Adipocyte (in vitro differentiated cells): ENCODE data around the gene MN1.

Experiments
- DNase-seq: peaks from one replicate; pipeline ENCODE4 v3.0.0-alpha.2; 2015; ENCODE audit warnings: low read depth
- H3K27me3 ChIP-seq: replicated peaks from 2 replicates; pipeline ENCODE4 v1.7.0; 2013; ENCODE audit warnings: mild to moderate bottlenecking, low read length, moderate library complexity; ENCODE audit not compliant: control insufficient read depth, insufficient read depth
- H3K36me3 ChIP-seq: 2 replicates; pipeline ENCODE4 v1.7.0; 2013; ENCODE audit warnings: low read length, mild to moderate bottlenecking, moderate library complexity; ENCODE audit not compliant: control insufficient read depth, insufficient read depth, severe bottlenecking
- H3K4me1 ChIP-seq: 2 replicates; pipeline ENCODE4 v1.7.0; 2013; ENCODE audit warnings: mild to moderate bottlenecking, low read length, moderate library complexity; ENCODE audit not compliant: control insufficient read depth, insufficient read depth
- H3K4me3 ChIP-seq: 2 replicates; pipeline ENCODE4 v1.7.0; 2013; ENCODE audit warnings: mild to moderate bottlenecking, low read length, moderate library complexity
- H3K9ac ChIP-seq: 2 replicates; pipeline ENCODE4 v1.7.0; 2013; ENCODE audit warnings: mild to moderate bottlenecking, low read length, moderate library complexity
- H3K9me3 ChIP-seq: 2 replicates; pipeline ENCODE4 v1.7.0; 2013; ENCODE audit warnings: mild to moderate bottlenecking, low read length, moderate library complexity; ENCODE audit not compliant: control insufficient read depth

Gene MN1

DNA sequence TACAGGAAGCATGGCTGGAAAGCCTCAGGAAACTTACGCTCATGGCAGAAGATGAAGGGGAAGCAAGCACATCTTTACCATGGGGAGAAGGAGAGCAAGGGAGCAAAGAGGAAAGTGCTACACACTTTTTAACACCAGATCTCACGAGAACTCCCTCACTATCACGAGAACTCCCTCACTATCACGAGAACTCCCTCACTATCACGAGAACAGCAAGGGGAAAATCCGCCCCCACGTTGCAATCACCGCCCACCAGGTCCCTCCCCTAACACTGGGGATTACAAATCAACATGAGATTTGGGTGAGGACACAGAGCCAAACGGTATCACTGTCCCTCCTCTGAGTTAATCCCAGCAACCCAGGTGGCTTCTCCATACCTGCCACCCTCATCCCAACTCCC is 84.5 kb downstream of the MN1 start:
- DNase-seq, result no peak
- Histone ChIP-seq H3K4me1 (peaks cover 15% of the 10 kb centered on the region), H3K4me3 (no peak overlapping the region), H3K9me3 (peaks cover 4% of the 10 kb centered on the region), H3K9ac (no peak overlapping the region), H3K27me3 (no peaks in the 10 kb centered on the region), H3K36me3 (no peaks in the 10 kb centered on the region)

- Histone ChIP-seq H3K4me1 (peaks cover 15% of the 10 kb centered on the region), H3K4me3 (no peak overlapping the region), H3K9ac (no peak overlapping the region), H3K27me3 (no peaks in the 10 kb centered on the region), H3K9me3 (peaks cover 4% of the 10 kb centered on the region), H3K36me3 (no peaks in the 10 kb centered on the region)
- DNase-seq, result no peak
Measured at GRCh38 chr22:27716074-27716473, 85.5 kb downstream of the MN1 start.

GRCh38 chr22:27715106-27715505 is 86.5 kb downstream of the MN1 start:
- no peak for DNase-seq
- Histone ChIP-seq H3K27me3 (no peaks in the 10 kb centered on the region), H3K4me3 (no peak overlapping the region), H3K4me1 (peaks cover 11% of the 10 kb centered on the region), H3K9ac (no peak overlapping the region), H3K36me3 (no peaks in the 10 kb centered on the region), H3K9me3 (peaks cover 4% of the 10 kb centered on the region)

- H3K9ac ChIP-seq, result no peak overlapping the region
- no peak for DNase-seq
- H3K36me3 ChIP-seq, result no peaks in the 10 kb centered on the region
- H3K4me1 ChIP-seq, result peaks cover 11% of the 10 kb centered on the region
- H3K4me3 ChIP-seq, result no peak overlapping the region
- H3K27me3 ChIP-seq, result no peaks in the 10 kb centered on the region
- H3K9me3 ChIP-seq, result peaks cover 4% of the 10 kb centered on the region
Measured at GRCh38 chr22:27714068-27714467, 87.5 kb downstream of the MN1 start.

- Histone ChIP-seq H3K9ac (no peak overlapping the region), H3K4me3 (no peak overlapping the region), H3K4me1 (peaks cover 8% of the 10 kb centered on the region), H3K9me3 (peaks cover 4% of the 10 kb centered on the region), H3K36me3 (no peaks in the 10 kb centered on the region), H3K27me3 (no peaks in the 10 kb centered on the region)
- DNase-seq, result no peak
Measured at GRCh38 chr22:27713461-27713860, 88.1 kb downstream of the MN1 start.

- peaks cover 4% of the 10 kb centered on the region for H3K9me3 ChIP-seq
- H3K4me1 ChIP-seq, result no peaks in the 10 kb centered on the region
- no peak for DNase-seq
- H3K27me3 ChIP-seq, result no peaks in the 10 kb centered on the region
- H3K4me3 ChIP-seq, result no peak overlapping the region
- H3K9ac ChIP-seq, result no peak overlapping the region
- no peaks in the 10 kb centered on the region for H3K36me3 ChIP-seq
Measured at GRCh38 chr22:27711756-27712155, 89.8 kb downstream of the MN1 start.

- DNase-seq, result no peak
- peaks cover under 1% of the 10 kb centered on the region for H3K9me3 ChIP-seq
- H3K36me3 ChIP-seq, result no peaks in the 10 kb centered on the region
- no peak overlapping the region for H3K9ac ChIP-seq
- H3K4me1 ChIP-seq, result no peaks in the 10 kb centered on the region
- no peaks in the 10 kb centered on the region for H3K27me3 ChIP-seq
- H3K4me3 ChIP-seq, result no peak overlapping the region
Measured at GRCh38 chr22:27711012-27711411, 90.5 kb downstream of the MN1 start.

DNA sequence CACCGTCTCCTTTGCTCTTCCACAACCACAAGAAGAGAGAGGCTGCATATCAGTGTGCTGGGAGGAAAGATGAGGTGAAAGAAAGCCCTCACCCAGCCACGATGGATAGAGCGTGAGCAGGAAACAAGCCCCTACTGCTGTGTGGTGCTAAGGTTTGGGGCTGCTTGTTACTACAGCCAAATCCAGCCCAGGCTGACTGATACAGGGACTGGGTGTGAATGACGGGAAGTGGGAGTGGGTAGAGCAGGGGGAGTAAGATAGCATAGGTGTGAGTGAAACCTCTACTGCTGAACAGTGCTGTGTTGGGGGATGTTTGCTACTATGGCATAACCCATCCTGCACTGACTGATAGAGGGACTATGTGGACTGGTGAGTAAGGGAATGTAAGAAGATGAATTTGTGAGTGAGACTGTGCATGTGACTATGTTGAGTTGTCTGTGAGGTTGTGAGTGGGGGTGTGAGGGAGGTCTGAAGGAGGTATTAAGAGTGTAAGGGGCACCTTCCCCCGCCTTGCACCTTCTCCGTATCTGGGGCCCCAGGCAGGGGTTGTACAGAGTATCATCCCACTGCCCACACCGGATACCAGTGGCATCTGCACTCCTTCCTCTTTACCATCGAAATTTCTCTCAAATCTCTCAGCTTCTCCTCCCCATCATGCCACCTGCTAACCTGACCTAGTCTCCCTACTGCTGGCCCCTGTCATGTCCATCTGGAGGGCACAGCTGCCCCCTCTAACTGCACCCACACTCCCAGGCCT is 91.5 kb downstream of the MN1 start:
- Histone ChIP-seq H3K9me3 (no peaks in the 10 kb centered on the region), H3K4me3 (no peak overlapping the region), H3K4me1 (no peaks in the 10 kb centered on the region), H3K9ac (no peak overlapping the region), H3K27me3 (no peaks in the 10 kb centered on the region), H3K36me3 (no peaks in the 10 kb centered on the region)
- DNase-seq, result no peak

DNA sequence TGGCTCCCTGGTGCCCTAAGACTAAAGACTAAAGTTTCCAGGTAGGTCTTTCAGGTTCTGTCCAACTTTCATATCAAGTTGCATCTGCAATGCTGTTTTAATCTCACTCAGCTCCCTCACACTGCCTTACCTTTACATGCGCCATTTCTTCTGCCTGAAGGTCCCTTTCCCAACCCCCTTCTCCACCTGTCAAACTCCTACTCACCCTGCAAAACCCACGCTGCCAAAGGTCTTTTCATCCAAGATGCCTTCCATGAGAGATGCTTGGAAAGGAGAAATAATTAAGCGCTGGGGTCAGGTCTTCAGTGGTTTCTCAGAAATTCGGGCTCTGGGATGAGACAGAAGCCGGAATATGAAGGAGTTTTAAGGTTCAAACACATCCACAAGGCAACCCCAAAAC is 95.1 kb downstream of the MN1 start:
- H3K4me1 ChIP-seq, result no peaks in the 10 kb centered on the region
- H3K9ac ChIP-seq, result no peak overlapping the region
- no peaks in the 10 kb centered on the region for H3K36me3 ChIP-seq
- no peak for DNase-seq
- no peak overlapping the region for H3K4me3 ChIP-seq
- peaks cover 8% of the 10 kb centered on the region for H3K9me3 ChIP-seq
- H3K27me3 ChIP-seq, result no peaks in the 10 kb centered on the region

GRCh38 chr22:27705408-27706080 is 96.0 kb downstream of the MN1 start:
- H3K4me3 ChIP-seq, result no peak overlapping the region
- H3K36me3 ChIP-seq, result no peaks in the 10 kb centered on the region
- DNase-seq, result no peak
- no peak overlapping the region for H3K9ac ChIP-seq
- peaks cover 8% of the 10 kb centered on the region for H3K9me3 ChIP-seq
- no peaks in the 10 kb centered on the region for H3K27me3 ChIP-seq
- H3K4me1 ChIP-seq, result no peaks in the 10 kb centered on the region

GRCh38 chr22:27704581-27704980 is 97.0 kb downstream of the MN1 start:
- Histone ChIP-seq H3K4me1 (no peaks in the 10 kb centered on the region), H3K9ac (no peak overlapping the region), H3K4me3 (no peak overlapping the region), H3K9me3 (peaks cover 8% of the 10 kb centered on the region), H3K27me3 (no peaks in the 10 kb centered on the region), H3K36me3 (no peaks in the 10 kb centered on the region)
- DNase-seq, result no peak
